HCT116 (cell line): ENCODE results near the gene LRBA. TPM values are rescaled to one million over a fixed set of nuclear protein-coding genes. Genes with fewer than 3 reads are reported as not detected.

Experiments used
- ATAC-seq: fragments of 200-7000 bp; cut with Tn5 transposase; 2 replicates; pipeline ENCODE4 v1.9.1; 2020; ENCODE audit warnings: mild to moderate bottlenecking, moderate library complexity
- BruUV-seq: library from RNA; stranded (reverse); fragments of 400-500 nt; replicated peaks from 2 replicates; lab custom pipeline; 2021; lab: Mats Ljungman, UMichigan
- CTCF ChIA-PET: fragments of 300-600 bp; sonication (Branson Sonifier 250); formaldehyde crosslinking; loops from one replicate; lab custom pipeline; 2021; ENCODE audit warnings: antibody characterized with exemption; lab: Charles Lee
- POLR2A ChIA-PET: fragments of 300-600, 350-600 bp; sonication (Branson Sonifier 250); formaldehyde crosslinking; loops from one replicate; lab custom pipeline; 2021; ENCODE audit warnings: antibody characterized with exemption; lab: Charles Lee
- RAD21 ChIA-PET, 2 experiments: fragments of 300-600 bp; sonication (Branson Sonifier 250); formaldehyde crosslinking; loops; one replicate each; lab custom pipeline; 2023; ENCODE audit warnings: low total read pairs in 2 of 2; ENCODE audit not compliant: uncharacterized antibody in 2 of 2, unreplicated experiment in 2 of 2, low non-redundant PET in 1 of 2; lab: Charles Lee
- DNase-seq: peaks from one replicate; pipeline ENCODE4 v3.0.0-alpha.2; 2010; ENCODE audit warnings: low read depth, low spot score
- H2AFZ ChIP-seq: fragments of 200-600 bp; shearing (Covaris generic), sonication (generic); 2 replicates; pipeline ENCODE4 v1.6.1; 2017; ENCODE audit warnings: low read depth, mixed run types, mixed read lengths, antibody characterized with exemption, low read length; ENCODE audit not compliant: poor library complexity, severe bottlenecking
- H3K27ac ChIP-seq: 2 replicates; pipeline ENCODE4 v1.5.1; 2012; ENCODE audit warnings: low read depth, low read length
- H3K27me3 ChIP-seq: fragments of 200-600 bp; sonication (generic); 2 replicates; pipeline ENCODE4 v1.6.1; 2016; ENCODE audit warnings: mixed run types, low read length, mixed read lengths; ENCODE audit not compliant: insufficient read depth
- H3K36me3 ChIP-seq, 2 experiments: fragments of 200-500 bp in 1 of 2; fragments of 200-600 bp in 1 of 2; sonication (Bioruptor generic) in 1 of 2; sonication (generic) in 1 of 2; 2 replicates each; pipeline versions ENCODE4 v1.5.1 to v1.6.1; 2014 to 2016; ENCODE audit warnings: low read length in 2 of 2, inconsistent platforms in 1 of 2, mixed read lengths in 1 of 2, mixed run types in 1 of 2; ENCODE audit not compliant: insufficient read depth in 2 of 2, control insufficient read depth in 1 of 2
- H3K4me1 ChIP-seq, 2 experiments: fragments of 200-600 bp in 1 of 2; sonication (generic) in 1 of 2; 2 replicates each; pipeline versions ENCODE4 v1.5.1 to v1.6.1; 2012 to 2017; ENCODE audit warnings: low read length in 2 of 2, inconsistent platforms in 1 of 2, mild to moderate bottlenecking in 1 of 2, mixed read lengths in 1 of 2, mixed run types in 1 of 2, moderate library complexity in 1 of 2; ENCODE audit not compliant: insufficient read depth in 2 of 2, control insufficient read depth in 1 of 2
- H3K4me2 ChIP-seq: fragments of 200-600 bp; sonication (generic); 2 replicates; pipeline ENCODE4 v1.6.1; 2017; ENCODE audit warnings: mixed run types, low read length, mixed read lengths
- H3K4me3 ChIP-seq, 2 experiments: fragments of 200-600 bp in 1 of 2; sonication (generic) in 1 of 2; replicated peaks in 1 of 2; 2 replicates each; pipeline ENCODE4 v1.5.1; 2011 to 2016; ENCODE audit warnings: low read length in 2 of 2, control low read depth in 1 of 2, low read depth in 1 of 2, mild to moderate bottlenecking in 1 of 2, mixed read lengths in 1 of 2, mixed run types in 1 of 2
- H3K79me2 ChIP-seq: fragments of 200-600 bp; sonication (generic); 2 replicates; pipeline ENCODE4 v1.6.1; 2017; ENCODE audit warnings: mild to moderate bottlenecking, mixed run types, low read length, moderate library complexity, mixed read lengths; ENCODE audit not compliant: insufficient read depth
- H3K9ac ChIP-seq: fragments of 200-600 bp; sonication (generic); 2 replicates; pipeline ENCODE4 v1.6.1; 2016; ENCODE audit warnings: low read length, mixed read lengths
- H3K9me2 ChIP-seq: fragments of 200-600 bp; sonication (generic), shearing (Covaris generic); 2 replicates; pipeline ENCODE4 v1.6.1; 2017; ENCODE audit warnings: mixed run types, mild to moderate bottlenecking, moderate library complexity; ENCODE audit not compliant: insufficient read depth
- H3K9me3 ChIP-seq, 2 experiments: fragments of 200-500 bp in 1 of 2; fragments of 200-600 bp in 1 of 2; sonication (Bioruptor generic) in 1 of 2; sonication (generic) in 1 of 2; 2 replicates each; pipeline ENCODE4 v1.6.1; 2014 to 2017; ENCODE audit warnings: low read length in 2 of 2, mixed read lengths in 2 of 2, inconsistent platforms in 1 of 2, low read depth in 1 of 2, mild to moderate bottlenecking in 1 of 2, mixed run types in 1 of 2, moderate library complexity in 1 of 2; ENCODE audit not compliant: control insufficient read depth in 1 of 2, insufficient read depth in 1 of 2
- H4K20me1 ChIP-seq: fragments of 200-600 bp; sonication (generic), shearing (Covaris generic); 2 replicates; pipeline ENCODE4 v1.6.1; 2017; ENCODE audit warnings: mixed run types, mild to moderate bottlenecking, moderate library complexity; ENCODE audit not compliant: insufficient read depth
- CBX3 ChIP-seq: IDR thresholded peaks from 2 replicates; pipeline ENCODE4 v1.6.1; 2012; ENCODE audit warnings: low read depth
- CEBPB ChIP-seq: IDR thresholded peaks from 2 replicates; pipeline ENCODE4 v1.6.1; 2012; ENCODE audit warnings: low read depth
- ELF1 ChIP-seq: IDR thresholded peaks from 2 replicates; pipeline ENCODE4 v1.6.1; 2012; ENCODE audit warnings: low read depth, borderline replicate concordance
- EZH2 ChIP-seq: fragments of 200-600 bp; sonication (generic); IDR thresholded peaks from 2 replicates; pipeline ENCODE4 v1.6.1; 2017; ENCODE audit warnings: antibody characterized with exemption, mixed run types
- EZH2phosphoT487 ChIP-seq: fragments of 200-600 bp; IDR thresholded peaks from 2 replicates; pipeline ENCODE4 v1.6.1; 2018; ENCODE audit warnings: antibody characterized with exemption, borderline replicate concordance
- JUND ChIP-seq: IDR thresholded peaks from 2 replicates; pipeline ENCODE4 v1.6.1; 2012
- POLR2A ChIP-seq: IDR thresholded peaks from 2 replicates; pipeline ENCODE4 v1.7.0; 2011; ENCODE audit warnings: borderline replicate concordance; ENCODE audit not compliant: insufficient read depth, insufficient read length; ENCODE audit errors: extremely low read depth
- POLR2AphosphoS5 ChIP-seq: IDR thresholded peaks from 2 replicates; pipeline ENCODE4 v1.6.1; 2011; ENCODE audit warnings: mild to moderate bottlenecking, low read depth, low read length, moderate library complexity
- RAD21 ChIP-seq: IDR thresholded peaks from 2 replicates; pipeline ENCODE4 v1.6.1; 2012; ENCODE audit warnings: low read depth, mild to moderate bottlenecking
- SP1 ChIP-seq: IDR thresholded peaks from 2 replicates; pipeline ENCODE4 v1.6.1; 2012; ENCODE audit warnings: low read depth
- SRF ChIP-seq: IDR thresholded peaks from 2 replicates; pipeline ENCODE4 v1.6.1; 2012; ENCODE audit warnings: low read depth
- TCF7L2 ChIP-seq: IDR thresholded peaks from 2 replicates; pipeline ENCODE4 v1.7.0; 2011; ENCODE audit warnings: borderline replicate concordance, inconsistent platforms; ENCODE audit not compliant: insufficient read depth, insufficient read length; ENCODE audit errors: extremely low read depth
- YY1 ChIP-seq: IDR thresholded peaks from 2 replicates; pipeline ENCODE4 v1.6.1; 2011; ENCODE audit warnings: low read length, low read depth, moderate library complexity, mild to moderate bottlenecking; ENCODE audit not compliant: insufficient replicate concordance; ENCODE audit errors: extremely low read depth
- ZFX ChIP-seq: fragments of 450-650 bp; IDR thresholded peaks from 2 replicates; pipeline ENCODE4 v1.6.1; 2017
- ZNF274 ChIP-seq: fragments of 200-500 bp; sonication (Bioruptor generic); IDR thresholded peaks from 2 replicates; pipeline ENCODE4 v1.6.1; 2014; ENCODE audit warnings: mild to moderate bottlenecking, low read depth, low read length, inconsistent platforms
- intact Hi-C: fragments of 100-400 bp; cut with micrococcal nuclease; formaldehyde crosslinking; loops from 2 replicates; pipeline ENCODE4 v1.10.0; 2022
- total RNA-seq: library from RNA; stranded (reverse); gene quantifications from one replicate; pipeline ENCODE4 v1.2.1, GENCODE V29; 2021; ENCODE audit not compliant: unreplicated experiment
- TF ChIP-seq, protein P1 (sequence below): IDR thresholded peaks from 2 replicates; pipeline ENCODE4 v1.6.1; 2012
- TF ChIP-seq, protein P2 (sequence below): IDR thresholded peaks from 2 replicates; pipeline ENCODE4 v1.6.1; 2012; ENCODE audit warnings: low read depth
- TF ChIP-seq, protein P3 (sequence below): IDR thresholded peaks from 2 replicates; pipeline ENCODE4 v1.6.1; 2011; ENCODE audit warnings: mild to moderate bottlenecking, low read length, moderate library complexity; ENCODE audit not compliant: insufficient replicate concordance; ENCODE audit errors: extremely low read depth
- TF ChIP-seq, protein P4 (sequence below): IDR thresholded peaks from 2 replicates; pipeline ENCODE4 v1.6.1; 2012
- TF ChIP-seq, protein P5 (sequence below), 3 experiments: fragments of 200-600 bp in 1 of 3; sonication (generic) in 1 of 3; IDR thresholded peaks in 2 of 3; conservative IDR thresholded peaks in 1 of 3; 2 replicates each; pipeline ENCODE4 v1.5.1; 2012 to 2017; ENCODE audit warnings: low read depth in 2 of 3, low read length in 2 of 3, antibody characterized with exemption in 1 of 3, borderline replicate concordance in 1 of 3, control low read depth in 1 of 3, mild to moderate bottlenecking in 1 of 3, mixed read lengths in 1 of 3, mixed run types in 1 of 3, moderate library complexity in 1 of 3; ENCODE audit not compliant: insufficient read depth in 1 of 3

Gene LRBA
- total RNA-seq, 1 experiment from 2014 or later, result 79.8 TPM

DNA sequence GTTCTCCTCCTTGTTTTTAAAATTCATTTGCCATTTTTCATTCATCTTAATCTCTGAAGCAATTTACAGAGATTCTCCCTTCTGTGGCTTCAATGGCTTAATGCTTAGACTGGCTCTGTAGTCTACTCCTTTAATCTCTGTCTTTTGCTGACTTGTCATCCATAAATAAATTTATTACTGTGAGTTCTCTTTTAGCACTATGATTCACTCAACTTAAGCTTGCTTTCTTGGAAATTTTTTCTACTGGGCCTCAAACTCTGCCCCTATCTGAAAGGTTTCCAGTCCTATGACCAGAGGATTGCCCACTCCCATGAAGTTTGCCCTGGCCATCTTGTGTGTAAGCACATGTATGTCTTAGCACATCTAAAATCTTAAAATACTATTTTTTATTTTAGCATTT, 685.7 kb downstream of the LRBA start:
- H3K4me2 ChIP-seq, result no peak overlapping the region
- ChIA-PET CTCF (no interaction called here), POLR2A (no interaction called here), RAD21 (no interaction called here)
- H3K9me3 ChIP-seq, result no peaks in the 10 kb centered on the region
- intact Hi-C loops, result no loop called here
- no peak overlapping the region for H3K9ac ChIP-seq
- ATAC-seq (no peak), DNase-seq (no peak)
- no peak overlapping the region for H2AFZ ChIP-seq
- H3K36me3 ChIP-seq, result no peaks in the 10 kb centered on the region
- BruUV-seq, result no TSS peak
- H3K4me3 ChIP-seq, result no peak overlapping the region
- H3K79me2 ChIP-seq, result no peaks in the 10 kb centered on the region
- H3K27ac ChIP-seq, result no peak overlapping the region
- H4K20me1 ChIP-seq, result no peaks in the 10 kb centered on the region
- TF ChIP-seq YY1 (no peak), CEBPB (no peak), ZNF274 (no peak), SP1 (no peak), POLR2AphosphoS5 (no peak), CBX3 (no peak), POLR2A (no peak), ZFX (no peak), TCF7L2 (no peak), EZH2phosphoT487 (no peak), SRF (no peak), JUND (no peak), EZH2 (no peak), ELF1 (no peak), RAD21 (no peak)
- TF ChIP-seq, protein P1, sequence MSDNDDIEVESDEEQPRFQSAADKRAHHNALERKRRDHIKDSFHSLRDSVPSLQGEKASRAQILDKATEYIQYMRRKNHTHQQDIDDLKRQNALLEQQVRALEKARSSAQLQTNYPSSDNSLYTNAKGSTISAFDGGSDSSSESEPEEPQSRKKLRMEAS, result no peak
- TF ChIP-seq, protein P2, sequence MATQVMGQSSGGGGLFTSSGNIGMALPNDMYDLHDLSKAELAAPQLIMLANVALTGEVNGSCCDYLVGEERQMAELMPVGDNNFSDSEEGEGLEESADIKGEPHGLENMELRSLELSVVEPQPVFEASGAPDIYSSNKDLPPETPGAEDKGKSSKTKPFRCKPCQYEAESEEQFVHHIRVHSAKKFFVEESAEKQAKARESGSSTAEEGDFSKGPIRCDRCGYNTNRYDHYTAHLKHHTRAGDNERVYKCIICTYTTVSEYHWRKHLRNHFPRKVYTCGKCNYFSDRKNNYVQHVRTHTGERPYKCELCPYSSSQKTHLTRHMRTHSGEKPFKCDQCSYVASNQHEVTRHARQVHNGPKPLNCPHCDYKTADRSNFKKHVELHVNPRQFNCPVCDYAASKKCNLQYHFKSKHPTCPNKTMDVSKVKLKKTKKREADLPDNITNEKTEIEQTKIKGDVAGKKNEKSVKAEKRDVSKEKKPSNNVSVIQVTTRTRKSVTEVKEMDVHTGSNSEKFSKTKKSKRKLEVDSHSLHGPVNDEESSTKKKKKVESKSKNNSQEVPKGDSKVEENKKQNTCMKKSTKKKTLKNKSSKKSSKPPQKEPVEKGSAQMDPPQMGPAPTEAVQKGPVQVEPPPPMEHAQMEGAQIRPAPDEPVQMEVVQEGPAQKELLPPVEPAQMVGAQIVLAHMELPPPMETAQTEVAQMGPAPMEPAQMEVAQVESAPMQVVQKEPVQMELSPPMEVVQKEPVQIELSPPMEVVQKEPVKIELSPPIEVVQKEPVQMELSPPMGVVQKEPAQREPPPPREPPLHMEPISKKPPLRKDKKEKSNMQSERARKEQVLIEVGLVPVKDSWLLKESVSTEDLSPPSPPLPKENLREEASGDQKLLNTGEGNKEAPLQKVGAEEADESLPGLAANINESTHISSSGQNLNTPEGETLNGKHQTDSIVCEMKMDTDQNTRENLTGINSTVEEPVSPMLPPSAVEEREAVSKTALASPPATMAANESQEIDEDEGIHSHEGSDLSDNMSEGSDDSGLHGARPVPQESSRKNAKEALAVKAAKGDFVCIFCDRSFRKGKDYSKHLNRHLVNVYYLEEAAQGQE, result no peak
- TF ChIP-seq, protein P3, sequence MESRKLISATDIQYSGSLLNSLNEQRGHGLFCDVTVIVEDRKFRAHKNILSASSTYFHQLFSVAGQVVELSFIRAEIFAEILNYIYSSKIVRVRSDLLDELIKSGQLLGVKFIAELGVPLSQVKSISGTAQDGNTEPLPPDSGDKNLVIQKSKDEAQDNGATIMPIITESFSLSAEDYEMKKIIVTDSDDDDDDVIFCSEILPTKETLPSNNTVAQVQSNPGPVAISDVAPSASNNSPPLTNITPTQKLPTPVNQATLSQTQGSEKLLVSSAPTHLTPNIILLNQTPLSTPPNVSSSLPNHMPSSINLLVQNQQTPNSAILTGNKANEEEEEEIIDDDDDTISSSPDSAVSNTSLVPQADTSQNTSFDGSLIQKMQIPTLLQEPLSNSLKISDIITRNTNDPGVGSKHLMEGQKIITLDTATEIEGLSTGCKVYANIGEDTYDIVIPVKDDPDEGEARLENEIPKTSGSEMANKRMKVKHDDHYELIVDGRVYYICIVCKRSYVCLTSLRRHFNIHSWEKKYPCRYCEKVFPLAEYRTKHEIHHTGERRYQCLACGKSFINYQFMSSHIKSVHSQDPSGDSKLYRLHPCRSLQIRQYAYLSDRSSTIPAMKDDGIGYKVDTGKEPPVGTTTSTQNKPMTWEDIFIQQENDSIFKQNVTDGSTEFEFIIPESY, result no peak
- TF ChIP-seq, protein P4, sequence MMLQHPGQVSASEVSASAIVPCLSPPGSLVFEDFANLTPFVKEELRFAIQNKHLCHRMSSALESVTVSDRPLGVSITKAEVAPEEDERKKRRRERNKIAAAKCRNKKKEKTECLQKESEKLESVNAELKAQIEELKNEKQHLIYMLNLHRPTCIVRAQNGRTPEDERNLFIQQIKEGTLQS, result no peak
- TF ChIP-seq, protein P5, sequence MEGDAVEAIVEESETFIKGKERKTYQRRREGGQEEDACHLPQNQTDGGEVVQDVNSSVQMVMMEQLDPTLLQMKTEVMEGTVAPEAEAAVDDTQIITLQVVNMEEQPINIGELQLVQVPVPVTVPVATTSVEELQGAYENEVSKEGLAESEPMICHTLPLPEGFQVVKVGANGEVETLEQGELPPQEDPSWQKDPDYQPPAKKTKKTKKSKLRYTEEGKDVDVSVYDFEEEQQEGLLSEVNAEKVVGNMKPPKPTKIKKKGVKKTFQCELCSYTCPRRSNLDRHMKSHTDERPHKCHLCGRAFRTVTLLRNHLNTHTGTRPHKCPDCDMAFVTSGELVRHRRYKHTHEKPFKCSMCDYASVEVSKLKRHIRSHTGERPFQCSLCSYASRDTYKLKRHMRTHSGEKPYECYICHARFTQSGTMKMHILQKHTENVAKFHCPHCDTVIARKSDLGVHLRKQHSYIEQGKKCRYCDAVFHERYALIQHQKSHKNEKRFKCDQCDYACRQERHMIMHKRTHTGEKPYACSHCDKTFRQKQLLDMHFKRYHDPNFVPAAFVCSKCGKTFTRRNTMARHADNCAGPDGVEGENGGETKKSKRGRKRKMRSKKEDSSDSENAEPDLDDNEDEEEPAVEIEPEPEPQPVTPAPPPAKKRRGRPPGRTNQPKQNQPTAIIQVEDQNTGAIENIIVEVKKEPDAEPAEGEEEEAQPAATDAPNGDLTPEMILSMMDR (IDR thresholded peaks at IDR 0.05 in 2 of 3, conservative IDR thresholded peaks at IDR 0.05 in 1 of 3; ENCODE audit: borderline replicate concordance in 1 of 3, insufficient read depth in 1 of 3, low read depth in 2 of 3, low read length in 2 of 3), result no peak
- no peaks in the 10 kb centered on the region for H3K9me2 ChIP-seq
- H3K4me1 ChIP-seq, result no peaks in the 10 kb centered on the region
- no peaks in the 10 kb centered on the region for H3K27me3 ChIP-seq
